Measurements from ENCODE around the gene RBM12.

DNA sequence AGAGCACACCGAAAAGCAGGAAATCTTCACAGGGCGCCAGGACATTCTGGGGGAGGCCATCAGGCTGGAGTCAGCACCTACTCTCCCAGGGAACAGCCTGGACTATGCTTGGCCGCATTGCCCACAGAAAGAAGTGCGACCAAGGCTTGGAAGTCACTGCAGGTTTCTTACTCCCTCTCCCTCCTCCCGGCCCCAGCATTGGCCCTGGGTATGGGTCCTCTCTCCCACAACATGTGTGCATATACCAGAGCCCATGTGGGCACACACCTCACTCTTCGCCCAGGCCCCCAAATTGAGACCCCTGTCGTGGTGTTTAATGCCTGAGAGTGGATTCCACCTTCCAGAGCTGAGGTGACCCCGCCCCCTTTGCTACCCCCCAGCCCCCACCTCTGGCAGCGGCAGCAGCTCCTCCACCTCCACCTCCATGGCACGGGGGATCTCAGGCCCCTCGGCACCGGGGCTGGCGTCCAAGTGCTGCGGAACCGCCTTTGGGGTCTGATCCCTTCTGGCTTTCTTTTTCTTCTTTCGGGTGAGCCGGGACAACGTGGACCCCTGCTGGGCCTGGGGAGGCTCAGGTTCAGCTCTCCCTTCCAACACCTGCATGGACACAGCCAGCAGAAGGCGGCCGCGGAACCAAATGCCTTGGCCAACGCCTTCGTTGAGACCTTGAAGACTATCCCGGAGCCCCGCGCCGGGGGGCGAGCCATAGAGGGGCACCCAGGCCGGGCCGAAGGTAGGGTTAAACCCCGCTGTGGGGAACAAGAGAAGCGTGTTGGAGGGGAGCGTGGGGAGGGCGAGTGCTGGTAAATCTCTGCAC is 64.3 kb downstream of the RBM12 start:
- TF ChIP-seq ZSCAN23 (tag by site-specific recombination; IDR thresholded peaks at IDR 0.05): no peak
- TF ChIP-seq, protein P1, sequence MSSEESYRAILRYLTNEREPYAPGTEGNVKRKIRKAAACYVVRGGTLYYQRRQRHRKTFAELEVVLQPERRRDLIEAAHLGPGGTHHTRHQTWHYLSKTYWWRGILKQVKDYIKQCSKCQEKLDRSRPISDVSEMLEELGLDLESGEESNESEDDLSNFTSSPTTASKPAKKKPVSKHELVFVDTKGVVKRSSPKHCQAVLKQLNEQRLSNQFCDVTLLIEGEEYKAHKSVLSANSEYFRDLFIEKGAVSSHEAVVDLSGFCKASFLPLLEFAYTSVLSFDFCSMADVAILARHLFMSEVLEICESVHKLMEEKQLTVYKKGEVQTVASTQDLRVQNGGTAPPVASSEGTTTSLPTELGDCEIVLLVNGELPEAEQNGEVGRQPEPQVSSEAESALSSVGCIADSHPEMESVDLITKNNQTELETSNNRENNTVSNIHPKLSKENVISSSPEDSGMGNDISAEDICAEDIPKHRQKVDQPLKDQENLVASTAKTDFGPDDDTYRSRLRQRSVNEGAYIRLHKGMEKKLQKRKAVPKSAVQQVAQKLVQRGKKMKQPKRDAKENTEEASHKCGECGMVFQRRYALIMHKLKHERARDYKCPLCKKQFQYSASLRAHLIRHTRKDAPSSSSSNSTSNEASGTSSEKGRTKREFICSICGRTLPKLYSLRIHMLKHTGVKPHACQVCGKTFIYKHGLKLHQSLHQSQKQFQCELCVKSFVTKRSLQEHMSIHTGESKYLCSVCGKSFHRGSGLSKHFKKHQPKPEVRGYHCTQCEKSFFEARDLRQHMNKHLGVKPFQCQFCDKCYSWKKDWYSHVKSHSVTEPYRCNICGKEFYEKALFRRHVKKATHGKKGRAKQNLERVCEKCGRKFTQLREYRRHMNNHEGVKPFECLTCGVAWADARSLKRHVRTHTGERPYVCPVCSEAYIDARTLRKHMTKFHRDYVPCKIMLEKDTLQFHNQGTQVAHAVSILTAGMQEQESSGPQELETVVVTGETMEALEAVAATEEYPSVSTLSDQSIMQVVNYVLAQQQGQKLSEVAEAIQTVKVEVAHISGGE (tag by site-specific recombination; conservative IDR thresholded peaks at IDR 0.05; ENCODE audit: low read depth): no peak
- TF ChIP-seq, protein P2, sequence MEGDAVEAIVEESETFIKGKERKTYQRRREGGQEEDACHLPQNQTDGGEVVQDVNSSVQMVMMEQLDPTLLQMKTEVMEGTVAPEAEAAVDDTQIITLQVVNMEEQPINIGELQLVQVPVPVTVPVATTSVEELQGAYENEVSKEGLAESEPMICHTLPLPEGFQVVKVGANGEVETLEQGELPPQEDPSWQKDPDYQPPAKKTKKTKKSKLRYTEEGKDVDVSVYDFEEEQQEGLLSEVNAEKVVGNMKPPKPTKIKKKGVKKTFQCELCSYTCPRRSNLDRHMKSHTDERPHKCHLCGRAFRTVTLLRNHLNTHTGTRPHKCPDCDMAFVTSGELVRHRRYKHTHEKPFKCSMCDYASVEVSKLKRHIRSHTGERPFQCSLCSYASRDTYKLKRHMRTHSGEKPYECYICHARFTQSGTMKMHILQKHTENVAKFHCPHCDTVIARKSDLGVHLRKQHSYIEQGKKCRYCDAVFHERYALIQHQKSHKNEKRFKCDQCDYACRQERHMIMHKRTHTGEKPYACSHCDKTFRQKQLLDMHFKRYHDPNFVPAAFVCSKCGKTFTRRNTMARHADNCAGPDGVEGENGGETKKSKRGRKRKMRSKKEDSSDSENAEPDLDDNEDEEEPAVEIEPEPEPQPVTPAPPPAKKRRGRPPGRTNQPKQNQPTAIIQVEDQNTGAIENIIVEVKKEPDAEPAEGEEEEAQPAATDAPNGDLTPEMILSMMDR (tag by site-specific recombination; IDR thresholded peaks at IDR 0.05): no peak
- TF ChIP-seq, protein P3, sequence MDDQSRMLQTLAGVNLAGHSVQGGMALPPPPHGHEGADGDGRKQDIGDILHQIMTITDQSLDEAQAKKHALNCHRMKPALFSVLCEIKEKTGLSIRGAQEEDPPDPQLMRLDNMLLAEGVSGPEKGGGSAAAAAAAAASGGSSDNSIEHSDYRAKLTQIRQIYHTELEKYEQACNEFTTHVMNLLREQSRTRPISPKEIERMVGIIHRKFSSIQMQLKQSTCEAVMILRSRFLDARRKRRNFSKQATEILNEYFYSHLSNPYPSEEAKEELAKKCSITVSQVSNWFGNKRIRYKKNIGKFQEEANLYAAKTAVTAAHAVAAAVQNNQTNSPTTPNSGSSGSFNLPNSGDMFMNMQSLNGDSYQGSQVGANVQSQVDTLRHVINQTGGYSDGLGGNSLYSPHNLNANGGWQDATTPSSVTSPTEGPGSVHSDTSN (CRISPR knock-in tag; IDR thresholded peaks at IDR 0.05): no peak
- no peak for TF ChIP-seq ZNF629 (tag by site-specific recombination; IDR thresholded peaks at IDR 0.05)
- TF ChIP-seq, protein P4, sequence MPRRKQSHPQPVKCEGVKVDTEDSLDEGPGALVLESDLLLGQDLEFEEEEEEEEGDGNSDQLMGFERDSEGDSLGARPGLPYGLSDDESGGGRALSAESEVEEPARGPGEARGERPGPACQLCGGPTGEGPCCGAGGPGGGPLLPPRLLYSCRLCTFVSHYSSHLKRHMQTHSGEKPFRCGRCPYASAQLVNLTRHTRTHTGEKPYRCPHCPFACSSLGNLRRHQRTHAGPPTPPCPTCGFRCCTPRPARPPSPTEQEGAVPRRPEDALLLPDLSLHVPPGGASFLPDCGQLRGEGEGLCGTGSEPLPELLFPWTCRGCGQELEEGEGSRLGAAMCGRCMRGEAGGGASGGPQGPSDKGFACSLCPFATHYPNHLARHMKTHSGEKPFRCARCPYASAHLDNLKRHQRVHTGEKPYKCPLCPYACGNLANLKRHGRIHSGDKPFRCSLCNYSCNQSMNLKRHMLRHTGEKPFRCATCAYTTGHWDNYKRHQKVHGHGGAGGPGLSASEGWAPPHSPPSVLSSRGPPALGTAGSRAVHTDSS (tag by site-specific recombination; IDR thresholded peaks at IDR 0.05): no peak
- TF ChIP-seq, protein P5, sequence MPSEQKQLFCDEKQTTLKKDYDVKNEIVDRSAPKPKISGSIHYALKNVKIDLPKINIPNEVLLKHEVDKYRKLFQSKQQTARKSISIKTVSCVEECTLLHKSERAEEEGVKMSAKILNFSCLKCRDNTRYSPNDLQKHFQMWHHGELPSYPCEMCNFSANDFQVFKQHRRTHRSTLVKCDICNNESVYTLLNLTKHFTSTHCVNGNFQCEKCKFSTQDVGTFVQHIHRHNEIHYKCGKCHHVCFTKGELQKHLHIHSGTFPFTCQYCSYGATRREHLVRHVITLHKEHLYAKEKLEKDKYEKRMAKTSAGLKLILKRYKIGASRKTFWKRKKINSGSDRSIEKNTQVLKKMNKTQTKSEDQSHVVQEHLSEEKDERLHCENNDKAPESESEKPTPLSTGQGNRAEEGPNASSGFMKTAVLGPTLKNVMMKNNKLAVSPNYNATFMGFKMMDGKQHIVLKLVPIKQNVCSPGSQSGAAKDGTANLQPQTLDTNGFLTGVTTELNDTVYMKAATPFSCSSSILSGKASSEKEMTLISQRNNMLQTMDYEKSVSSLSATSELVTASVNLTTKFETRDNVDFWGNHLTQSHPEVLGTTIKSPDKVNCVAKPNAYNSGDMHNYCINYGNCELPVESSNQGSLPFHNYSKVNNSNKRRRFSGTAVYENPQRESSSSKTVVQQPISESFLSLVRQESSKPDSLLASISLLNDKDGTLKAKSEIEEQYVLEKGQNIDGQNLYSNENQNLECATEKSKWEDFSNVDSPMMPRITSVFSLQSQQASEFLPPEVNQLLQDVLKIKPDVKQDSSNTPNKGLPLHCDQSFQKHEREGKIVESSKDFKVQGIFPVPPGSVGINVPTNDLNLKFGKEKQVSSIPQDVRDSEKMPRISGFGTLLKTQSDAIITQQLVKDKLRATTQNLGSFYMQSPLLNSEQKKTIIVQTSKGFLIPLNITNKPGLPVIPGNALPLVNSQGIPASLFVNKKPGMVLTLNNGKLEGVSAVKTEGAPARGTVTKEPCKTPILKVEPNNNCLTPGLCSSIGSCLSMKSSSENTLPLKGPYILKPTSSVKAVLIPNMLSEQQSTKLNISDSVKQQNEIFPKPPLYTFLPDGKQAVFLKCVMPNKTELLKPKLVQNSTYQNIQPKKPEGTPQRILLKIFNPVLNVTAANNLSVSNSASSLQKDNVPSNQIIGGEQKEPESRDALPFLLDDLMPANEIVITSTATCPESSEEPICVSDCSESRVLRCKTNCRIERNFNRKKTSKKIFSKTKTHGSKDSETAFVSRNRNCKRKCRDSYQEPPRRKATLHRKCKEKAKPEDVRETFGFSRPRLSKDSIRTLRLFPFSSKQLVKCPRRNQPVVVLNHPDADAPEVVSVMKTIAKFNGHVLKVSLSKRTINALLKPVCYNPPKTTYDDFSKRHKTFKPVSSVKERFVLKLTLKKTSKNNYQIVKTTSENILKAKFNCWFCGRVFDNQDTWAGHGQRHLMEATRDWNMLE (tag by site-specific recombination; conservative IDR thresholded peaks at IDR 0.05; ENCODE audit: low read depth): no peak
- no peak for TF ChIP-seq ZNF140 (tag by site-specific recombination; IDR thresholded peaks at IDR 0.05)
- TF ChIP-seq PRDM1 (tag by site-specific recombination; IDR thresholded peaks at IDR 0.05): no peak
- TF ChIP-seq ZNF571 (tag by site-specific recombination; IDR thresholded peaks at IDR 0.05): no peak
- no peak for TF ChIP-seq ZFP37 (tag by site-specific recombination; IDR thresholded peaks at IDR 0.05)
- no peak for TF ChIP-seq ZNF670 (tag by site-specific recombination; IDR thresholded peaks at IDR 0.05; ENCODE audit: low read depth)
- TF ChIP-seq, protein P6, sequence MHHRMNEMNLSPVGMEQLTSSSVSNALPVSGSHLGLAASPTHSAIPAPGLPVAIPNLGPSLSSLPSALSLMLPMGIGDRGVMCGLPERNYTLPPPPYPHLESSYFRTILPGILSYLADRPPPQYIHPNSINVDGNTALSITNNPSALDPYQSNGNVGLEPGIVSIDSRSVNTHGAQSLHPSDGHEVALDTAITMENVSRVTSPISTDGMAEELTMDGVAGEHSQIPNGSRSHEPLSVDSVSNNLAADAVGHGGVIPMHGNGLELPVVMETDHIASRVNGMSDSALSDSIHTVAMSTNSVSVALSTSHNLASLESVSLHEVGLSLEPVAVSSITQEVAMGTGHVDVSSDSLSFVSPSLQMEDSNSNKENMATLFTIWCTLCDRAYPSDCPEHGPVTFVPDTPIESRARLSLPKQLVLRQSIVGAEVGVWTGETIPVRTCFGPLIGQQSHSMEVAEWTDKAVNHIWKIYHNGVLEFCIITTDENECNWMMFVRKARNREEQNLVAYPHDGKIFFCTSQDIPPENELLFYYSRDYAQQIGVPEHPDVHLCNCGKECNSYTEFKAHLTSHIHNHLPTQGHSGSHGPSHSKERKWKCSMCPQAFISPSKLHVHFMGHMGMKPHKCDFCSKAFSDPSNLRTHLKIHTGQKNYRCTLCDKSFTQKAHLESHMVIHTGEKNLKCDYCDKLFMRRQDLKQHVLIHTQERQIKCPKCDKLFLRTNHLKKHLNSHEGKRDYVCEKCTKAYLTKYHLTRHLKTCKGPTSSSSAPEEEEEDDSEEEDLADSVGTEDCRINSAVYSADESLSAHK (tag by site-specific recombination; IDR thresholded peaks at IDR 0.05): no peak

All from HEK293 (cell line).